HepG2 (cell line): Measurements from ENCODE around the gene HES7. TPM values are rescaled to one million over a fixed set of nuclear protein-coding genes. Genes with fewer than 3 reads are reported as not detected.

Source experiments
- AHR ChIP-seq: IDR thresholded peaks from 2 replicates; pipeline ENCODE4 v1.6.1; 2018; ENCODE audit warnings: missing genetic modification reagents, missing compliant biosample characterization
- ARNT ChIP-seq: fragments of 450-650 bp; IDR thresholded peaks from 2 replicates; pipeline ENCODE4 v1.6.1; 2017
- CBX2 ChIP-seq, 2 experiments: fragments of 200-600 bp in 1 of 2; sonication (generic); formaldehyde crosslinking in 1 of 2; IDR thresholded peaks; 2 replicates each; pipeline versions ENCODE4 v1.7.0 to v1.8.1; 2018 to 2022; ENCODE audit warnings: low read depth in 2 of 2, low read length in 1 of 2, mild to moderate bottlenecking in 1 of 2, missing genetic modification reagents in 1 of 2
- GATA4 ChIP-seq: sonication (generic); IDR thresholded peaks from 2 replicates; pipeline ENCODE4 v1.6.1; 2016; ENCODE audit warnings: antibody characterized with exemption, low read depth, borderline replicate concordance
- HNF4G ChIP-seq, 2 experiments: sonication (generic) in 1 of 2; formaldehyde crosslinking in 1 of 2; IDR thresholded peaks; 2 replicates each; pipeline versions ENCODE4 v1.4.0 to v1.6.1; 2011 to 2020; ENCODE audit warnings: borderline replicate concordance in 2 of 2, low read depth in 2 of 2, mild to moderate bottlenecking in 2 of 2, low read length in 1 of 2, missing genetic modification reagents in 1 of 2, moderate library complexity in 1 of 2
- PHF21A ChIP-seq: sonication (generic); formaldehyde crosslinking; IDR thresholded peaks from 2 replicates; pipeline ENCODE4 v1.5.0; 2020; ENCODE audit warnings: mild to moderate bottlenecking, missing genetic modification reagents
- REL ChIP-seq: sonication (generic); formaldehyde crosslinking; conservative IDR thresholded peaks from 2 replicates; pipeline ENCODE4 v1.8.0; 2022; ENCODE audit warnings: mild to moderate bottlenecking, missing genetic modification reagents, moderate library complexity
- TRIM24 ChIP-seq: sonication (generic); formaldehyde crosslinking; IDR thresholded peaks from 2 replicates; pipeline ENCODE4 v1.8.0; 2022; ENCODE audit warnings: mild to moderate bottlenecking, missing genetic modification reagents
- ZNF720 ChIP-seq: sonication (generic); formaldehyde crosslinking; IDR thresholded peaks from 2 replicates; pipeline ENCODE4 v1.4.0; 2020; ENCODE audit warnings: missing genetic modification reagents
- ZNF850 ChIP-seq: sonication (generic); formaldehyde crosslinking; conservative IDR thresholded peaks from 2 replicates; pipeline ENCODE4 v1.9.0; 2021; ENCODE audit warnings: mild to moderate bottlenecking, missing genetic modification reagents
- polyA plus RNA-seq, 8 experiments: library from polyadenylated mRNA; depleted of rRNA in 3 of 8; stranded (reverse) in 7 of 8; unstranded in 1 of 8; fragments of >200 nt; fragmentation: Illumina TruSeq in 4 of 8; extraction: Trizol in 4 of 8; gene quantifications; 2 replicates each; pipeline versions ENCODE4 v1.2.1 to v1.2.3, GENCODE V29; 2011 to 2016; ENCODE audit warnings: low read depth in 4 of 8, missing spikeins in 1 of 8, mixed read lengths in 1 of 8; ENCODE audit not compliant: insufficient read depth in 1 of 8
- total RNA-seq, 5 experiments: library from RNA; depleted of rRNA; stranded (reverse); fragments of >200 nt; fragmentation: Illumina TruSeq; extraction: Trizol; gene quantifications; 2 replicates each; pipeline ENCODE4 v1.2.3, GENCODE V29; 2016; ENCODE audit warnings: low read depth in 1 of 5
- TF ChIP-seq, protein P1 (sequence below): sonication (generic); formaldehyde crosslinking; IDR thresholded peaks from 2 replicates; pipeline ENCODE4 v1.4.0; 2020; ENCODE audit warnings: mild to moderate bottlenecking, missing genetic modification reagents
- TF ChIP-seq, protein P2 (sequence below): IDR thresholded peaks from 2 replicates; pipeline ENCODE4 v1.6.1; 2012; ENCODE audit warnings: low read length, improper control_type of control experiment
- TF ChIP-seq, protein P3 (sequence below): sonication (generic); formaldehyde crosslinking; conservative IDR thresholded peaks from 2 replicates; pipeline ENCODE4 v1.4.0; 2020; ENCODE audit warnings: missing genetic modification reagents
- TF ChIP-seq, protein P4 (sequence below): sonication (generic); formaldehyde crosslinking; IDR thresholded peaks from 2 replicates; pipeline ENCODE4 v1.5.0; 2020; ENCODE audit warnings: missing genetic modification reagents

HES7 gene
- total and polyA plus RNA-seq, 2 of the 13 experiments (the other 11 are each of a cell fraction or from before 2014, with no cell fraction given), result not detected

DNA sequence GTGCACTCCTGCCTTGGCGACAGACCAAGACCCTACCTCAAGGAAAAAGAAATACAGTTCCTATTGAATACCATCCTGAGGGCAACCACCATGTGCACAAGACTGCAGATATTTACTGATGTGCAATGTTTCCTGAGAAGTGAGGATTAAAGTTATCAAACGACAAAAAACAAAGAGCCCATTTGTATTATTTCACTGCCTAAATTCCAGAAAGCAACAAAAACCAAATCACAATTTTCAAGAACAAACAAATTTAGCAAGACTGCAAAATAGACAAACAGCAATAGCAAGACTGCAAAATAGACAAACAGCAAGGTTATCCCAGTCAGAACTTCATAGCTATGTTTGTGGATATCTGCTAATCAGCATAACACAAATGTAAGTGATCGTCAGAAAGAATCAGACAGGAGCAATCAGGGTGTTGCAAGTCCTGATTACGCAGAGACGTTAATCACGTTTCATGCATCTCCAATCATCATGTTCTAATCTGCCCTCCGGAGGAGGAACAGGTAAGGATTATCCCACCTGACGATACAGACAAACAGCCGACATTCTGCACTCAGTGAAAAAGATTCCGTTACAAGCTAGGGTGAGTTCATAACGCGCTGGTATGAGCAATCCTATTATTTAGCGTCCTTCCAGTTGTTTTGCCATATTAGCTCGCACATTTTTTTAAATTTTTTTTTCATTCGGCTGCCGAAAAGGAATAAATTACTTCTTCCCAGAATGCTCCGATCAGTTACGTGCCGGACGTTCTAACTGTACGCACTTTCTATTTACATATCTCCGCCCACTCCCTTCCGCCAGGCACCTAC is 49.4 kb upstream of the HES7 start (continued):
- TF ChIP-seq, protein P1, sequence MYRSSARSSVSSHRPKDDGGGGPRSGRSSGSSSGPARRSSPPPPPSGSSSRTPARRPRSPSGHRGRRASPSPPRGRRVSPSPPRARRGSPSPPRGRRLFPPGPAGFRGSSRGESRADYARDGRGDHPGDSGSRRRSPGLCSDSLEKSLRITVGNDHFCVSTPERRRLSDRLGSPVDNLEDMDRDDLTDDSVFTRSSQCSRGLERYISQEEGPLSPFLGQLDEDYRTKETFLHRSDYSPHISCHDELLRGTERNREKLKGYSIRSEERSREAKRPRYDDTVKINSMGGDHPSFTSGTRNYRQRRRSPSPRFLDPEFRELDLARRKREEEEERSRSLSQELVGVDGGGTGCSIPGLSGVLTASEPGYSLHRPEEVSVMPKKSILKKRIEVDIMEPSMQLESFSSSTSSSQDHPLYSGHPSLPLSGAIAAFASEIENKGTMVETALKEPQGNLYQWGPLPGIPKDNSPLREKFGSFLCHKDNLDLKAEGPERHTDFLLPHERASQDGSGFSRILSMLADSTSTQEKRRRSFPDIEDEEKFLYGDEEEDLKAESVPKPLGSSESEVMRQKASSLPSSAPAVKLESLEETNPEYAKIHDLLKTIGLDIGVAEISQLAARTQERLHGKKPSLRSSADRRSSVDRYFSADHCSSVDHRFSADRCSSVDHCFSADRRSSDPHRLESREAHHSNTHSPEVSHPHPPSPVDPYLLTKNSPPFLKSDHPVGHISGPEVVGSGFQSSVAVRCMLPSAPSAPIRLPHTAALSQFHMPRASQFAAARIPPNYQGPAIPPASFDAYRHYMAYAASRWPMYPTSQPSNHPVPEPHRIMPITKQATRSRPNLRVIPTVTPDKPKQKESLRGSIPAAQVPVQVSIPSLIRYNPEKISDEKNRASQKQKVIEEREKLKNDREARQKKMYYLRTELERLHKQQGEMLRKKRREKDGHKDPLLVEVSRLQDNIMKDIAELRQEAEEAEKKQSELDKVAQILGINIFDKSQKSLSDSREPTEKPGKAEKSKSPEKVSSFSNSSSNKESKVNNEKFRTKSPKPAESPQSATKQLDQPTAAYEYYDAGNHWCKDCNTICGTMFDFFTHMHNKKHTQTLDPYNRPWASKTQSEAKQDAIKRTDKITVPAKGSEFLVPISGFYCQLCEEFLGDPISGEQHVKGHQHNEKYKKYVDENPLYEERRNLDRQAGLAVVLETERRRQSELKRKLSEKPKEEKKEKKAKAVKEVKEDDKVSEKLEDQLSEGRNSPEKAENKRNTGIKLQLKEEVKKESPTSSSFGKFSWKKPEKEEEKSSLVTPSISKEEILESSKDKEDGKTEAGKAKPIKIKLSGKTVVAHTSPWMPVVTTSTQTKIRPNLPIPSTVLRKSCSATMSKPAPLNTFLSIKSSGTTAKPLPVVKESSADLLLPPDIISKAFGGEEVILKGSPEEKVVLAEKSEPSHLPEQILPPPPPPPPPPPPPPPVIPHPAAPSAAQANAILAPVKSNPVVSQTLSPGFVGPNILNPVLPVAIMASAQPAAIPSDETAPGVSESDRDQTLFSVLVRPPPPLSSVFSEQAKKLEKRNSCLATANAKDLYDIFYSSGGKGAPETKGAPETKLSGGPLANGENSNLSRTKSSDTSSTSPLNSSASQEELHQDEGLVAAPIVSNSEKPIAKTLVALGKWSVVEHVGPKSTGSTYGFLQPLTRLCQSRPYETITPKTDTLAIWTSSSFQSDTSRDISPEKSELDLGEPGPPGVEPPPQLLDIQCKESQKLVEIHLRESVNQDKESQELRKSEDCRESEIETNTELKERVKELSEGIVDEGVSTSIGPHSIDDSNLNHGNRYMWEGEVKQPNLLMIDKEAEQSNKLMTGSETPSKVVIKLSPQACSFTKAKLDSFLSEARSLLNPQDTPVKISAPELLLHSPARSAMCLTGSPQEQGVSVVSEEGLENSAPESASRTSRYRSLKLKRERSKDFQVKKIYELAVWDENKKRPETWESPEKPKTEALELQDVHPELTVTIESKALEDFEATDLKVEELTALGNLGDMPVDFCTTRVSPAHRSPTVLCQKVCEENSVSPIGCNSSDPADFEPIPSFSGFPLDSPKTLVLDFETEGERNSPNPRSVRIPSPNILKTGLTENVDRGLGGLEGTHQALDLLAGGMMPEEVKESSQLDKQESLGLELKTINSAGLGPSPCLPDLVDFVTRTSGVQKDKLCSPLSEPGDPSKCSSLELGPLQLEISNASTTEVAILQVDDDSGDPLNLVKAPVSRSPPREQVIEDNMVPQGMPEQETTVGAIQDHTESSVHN (CRISPR knock-in tag), result peak; percentile 87
- TF ChIP-seq, protein P2, sequence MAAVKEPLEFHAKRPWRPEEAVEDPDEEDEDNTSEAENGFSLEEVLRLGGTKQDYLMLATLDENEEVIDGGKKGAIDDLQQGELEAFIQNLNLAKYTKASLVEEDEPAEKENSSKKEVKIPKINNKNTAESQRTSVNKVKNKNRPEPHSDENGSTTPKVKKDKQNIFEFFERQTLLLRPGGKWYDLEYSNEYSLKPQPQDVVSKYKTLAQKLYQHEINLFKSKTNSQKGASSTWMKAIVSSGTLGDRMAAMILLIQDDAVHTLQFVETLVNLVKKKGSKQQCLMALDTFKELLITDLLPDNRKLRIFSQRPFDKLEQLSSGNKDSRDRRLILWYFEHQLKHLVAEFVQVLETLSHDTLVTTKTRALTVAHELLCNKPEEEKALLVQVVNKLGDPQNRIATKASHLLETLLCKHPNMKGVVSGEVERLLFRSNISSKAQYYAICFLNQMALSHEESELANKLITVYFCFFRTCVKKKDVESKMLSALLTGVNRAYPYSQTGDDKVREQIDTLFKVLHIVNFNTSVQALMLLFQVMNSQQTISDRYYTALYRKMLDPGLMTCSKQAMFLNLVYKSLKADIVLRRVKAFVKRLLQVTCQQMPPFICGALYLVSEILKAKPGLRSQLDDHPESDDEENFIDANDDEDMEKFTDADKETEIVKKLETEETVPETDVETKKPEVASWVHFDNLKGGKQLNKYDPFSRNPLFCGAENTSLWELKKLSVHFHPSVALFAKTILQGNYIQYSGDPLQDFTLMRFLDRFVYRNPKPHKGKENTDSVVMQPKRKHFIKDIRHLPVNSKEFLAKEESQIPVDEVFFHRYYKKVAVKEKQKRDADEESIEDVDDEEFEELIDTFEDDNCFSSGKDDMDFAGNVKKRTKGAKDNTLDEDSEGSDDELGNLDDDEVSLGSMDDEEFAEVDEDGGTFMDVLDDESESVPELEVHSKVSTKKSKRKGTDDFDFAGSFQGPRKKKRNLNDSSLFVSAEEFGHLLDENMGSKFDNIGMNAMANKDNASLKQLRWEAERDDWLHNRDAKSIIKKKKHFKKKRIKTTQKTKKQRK, result no peak
- peak; percentile 100 for TF ChIP-seq GATA4
- TF ChIP-seq CBX2 (IDR thresholded peaks at IDR 0.05; ENCODE audit: low read depth, low read length), result no peak
- no peak for TF ChIP-seq CBX2 (CRISPR knock-in tag; IDR thresholded peaks at IDR 0.05; ENCODE audit: low read depth)
- TF ChIP-seq TRIM24 (CRISPR knock-in tag), result 0 out of 2 replicates have a peak, but pooled peaks have one; percentile 44
- peak; percentile 61; the same call in 1 of the 2 replicates for TF ChIP-seq HNF4G (IDR thresholded peaks at IDR 0.05; ENCODE audit: borderline replicate concordance, low read depth, low read length)
- TF ChIP-seq HNF4G (CRISPR knock-in tag; IDR thresholded peaks at IDR 0.05; ENCODE audit: borderline replicate concordance, low read depth), result no peak
- TF ChIP-seq, protein P3, sequence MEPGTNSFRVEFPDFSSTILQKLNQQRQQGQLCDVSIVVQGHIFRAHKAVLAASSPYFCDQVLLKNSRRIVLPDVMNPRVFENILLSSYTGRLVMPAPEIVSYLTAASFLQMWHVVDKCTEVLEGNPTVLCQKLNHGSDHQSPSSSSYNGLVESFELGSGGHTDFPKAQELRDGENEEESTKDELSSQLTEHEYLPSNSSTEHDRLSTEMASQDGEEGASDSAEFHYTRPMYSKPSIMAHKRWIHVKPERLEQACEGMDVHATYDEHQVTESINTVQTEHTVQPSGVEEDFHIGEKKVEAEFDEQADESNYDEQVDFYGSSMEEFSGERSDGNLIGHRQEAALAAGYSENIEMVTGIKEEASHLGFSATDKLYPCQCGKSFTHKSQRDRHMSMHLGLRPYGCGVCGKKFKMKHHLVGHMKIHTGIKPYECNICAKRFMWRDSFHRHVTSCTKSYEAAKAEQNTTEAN (CRISPR knock-in tag), result peak; percentile 93
- TF ChIP-seq ZNF850 (CRISPR knock-in tag), result no peak
- TF ChIP-seq PHF21A (CRISPR knock-in tag), result peak; percentile 71
- peak; percentile 90 for TF ChIP-seq REL (CRISPR knock-in tag)
- peak; percentile 96; the same call in 1 of the 2 replicates for TF ChIP-seq ZNF720 (CRISPR knock-in tag)
- TF ChIP-seq, protein P4, sequence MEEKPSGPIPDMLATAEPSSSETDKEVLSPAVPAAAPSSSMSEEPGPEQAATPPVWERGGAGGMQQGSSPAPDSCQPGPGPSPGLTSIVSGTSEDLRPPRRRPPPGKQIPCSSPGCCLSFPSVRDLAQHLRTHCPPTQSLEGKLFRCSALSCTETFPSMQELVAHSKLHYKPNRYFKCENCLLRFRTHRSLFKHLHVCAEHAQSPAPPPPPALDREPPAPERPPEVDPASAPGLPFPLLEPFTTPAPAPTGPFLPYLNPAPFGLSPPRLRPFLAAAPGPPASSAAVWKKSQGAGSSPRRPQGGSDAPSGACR (CRISPR knock-in tag), result peak; percentile 65; the same call in 1 of the 2 replicates
- no peak for TF ChIP-seq ARNT
- TF ChIP-seq AHR (CRISPR knock-in tag), result peak; percentile 77; the same call in 1 of the 2 replicates
